ENCODE results near the gene PDE6C. TPM values are rescaled to one million over a fixed set of nuclear protein-coding genes. Genes with fewer than 3 reads are reported as not detected.

PDE6C gene
- total RNA-seq (2022) (not detected in 2 replicates), Bru-seq, nascent RNA (not detected), BruChase-seq, experiment 1, labeled RNA remaining after a 6-hour chase (not detected), BruChase-seq, experiment 2, labeled RNA remaining after a 2-hour chase (not detected)
- long read RNA-seq: 0 reads

DNA sequence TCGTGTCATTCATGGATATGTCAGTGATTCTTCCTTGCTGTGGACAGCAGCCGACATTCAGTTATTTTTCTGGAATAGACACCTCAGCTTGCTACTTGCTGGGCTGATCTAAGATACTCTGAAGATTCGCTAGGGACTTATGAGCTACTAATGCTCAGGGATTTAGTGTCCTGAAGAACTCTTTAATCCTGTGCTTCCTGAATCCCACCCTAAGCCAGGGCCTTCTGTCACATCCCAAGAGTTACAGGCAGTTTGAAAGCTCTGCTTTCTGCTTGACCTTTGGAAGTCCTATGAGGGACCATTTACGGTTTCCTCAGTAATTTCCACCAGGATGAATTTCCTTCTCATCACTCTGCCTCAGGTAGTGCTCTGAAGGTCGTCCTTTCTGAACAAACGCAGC is at the start of gene PDE6C:
Gene PDE6C, plus strand, starts transcription at position 227 of the 400 bp plus-strand sequence. CDS start 189 bp downstream, outside the sequence.
- Mint-ChIP-seq H3K4me3 (ENCODE audit: low read depth, unreplicated experiment) (no peak within 1 kb of the TSS), H3K9me3 (ENCODE audit: low read depth, unreplicated experiment) (no peaks in the 10 kb centered on the region), H3K36me3 (ENCODE audit: insufficient read depth, unreplicated experiment) (no peaks in the 10 kb centered on the region), H3K27ac (ENCODE audit: unreplicated experiment) (no peak within 1 kb of the TSS), H3K27me3 (ENCODE audit: unreplicated experiment) (peaks cover 12% of the 10 kb centered on the region), H3K4me1 (ENCODE audit: low read depth, unreplicated experiment) (no peaks in the 10 kb centered on the region)
- TF ChIP-seq, protein P1, sequence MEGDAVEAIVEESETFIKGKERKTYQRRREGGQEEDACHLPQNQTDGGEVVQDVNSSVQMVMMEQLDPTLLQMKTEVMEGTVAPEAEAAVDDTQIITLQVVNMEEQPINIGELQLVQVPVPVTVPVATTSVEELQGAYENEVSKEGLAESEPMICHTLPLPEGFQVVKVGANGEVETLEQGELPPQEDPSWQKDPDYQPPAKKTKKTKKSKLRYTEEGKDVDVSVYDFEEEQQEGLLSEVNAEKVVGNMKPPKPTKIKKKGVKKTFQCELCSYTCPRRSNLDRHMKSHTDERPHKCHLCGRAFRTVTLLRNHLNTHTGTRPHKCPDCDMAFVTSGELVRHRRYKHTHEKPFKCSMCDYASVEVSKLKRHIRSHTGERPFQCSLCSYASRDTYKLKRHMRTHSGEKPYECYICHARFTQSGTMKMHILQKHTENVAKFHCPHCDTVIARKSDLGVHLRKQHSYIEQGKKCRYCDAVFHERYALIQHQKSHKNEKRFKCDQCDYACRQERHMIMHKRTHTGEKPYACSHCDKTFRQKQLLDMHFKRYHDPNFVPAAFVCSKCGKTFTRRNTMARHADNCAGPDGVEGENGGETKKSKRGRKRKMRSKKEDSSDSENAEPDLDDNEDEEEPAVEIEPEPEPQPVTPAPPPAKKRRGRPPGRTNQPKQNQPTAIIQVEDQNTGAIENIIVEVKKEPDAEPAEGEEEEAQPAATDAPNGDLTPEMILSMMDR (IDR thresholded peaks at IDR 0.05; ENCODE audit: unreplicated experiment): no peak
- no TSS peak for BruUV-seq (replicated peaks)
- no peak for DNase-seq
- CTCF ChIA-PET: no interaction called here
- intact Hi-C loops (cut with micrococcal nuclease; ENCODE audit: unreplicated experiment): no loop called here

DNA sequence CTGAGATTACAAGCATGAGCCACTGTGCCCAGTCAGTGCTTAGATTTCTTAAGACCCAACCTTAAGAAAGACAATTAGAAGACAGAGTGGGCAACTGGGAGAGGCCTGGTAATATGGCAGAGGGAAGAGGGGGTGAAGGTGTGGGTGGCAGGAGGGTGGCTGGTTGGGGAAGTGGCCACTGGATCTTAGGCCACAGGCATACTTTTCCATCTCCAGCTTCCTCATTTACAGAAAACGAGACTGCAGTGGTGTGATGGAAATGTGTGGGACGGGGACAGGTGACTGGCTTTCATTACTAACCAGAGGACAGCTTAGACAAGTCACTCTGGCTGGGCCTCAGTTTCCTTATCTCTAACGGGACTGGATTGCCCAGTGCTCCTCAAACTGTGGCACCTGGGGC is 46.9 kb upstream of the PDE6C start:
- Mint-ChIP-seq H3K36me3 (ENCODE audit: insufficient read depth, unreplicated experiment) (peaks cover 6% of the 10 kb centered on the region), H3K27me3 (ENCODE audit: unreplicated experiment) (no peaks in the 10 kb centered on the region), H3K4me3 (ENCODE audit: low read depth, unreplicated experiment) (no peak overlapping the region), H3K27ac (ENCODE audit: unreplicated experiment) (no peak overlapping the region), H3K9me3 (ENCODE audit: low read depth, unreplicated experiment) (no peaks in the 10 kb centered on the region), H3K4me1 (ENCODE audit: low read depth, unreplicated experiment) (peaks cover 8% of the 10 kb centered on the region)
- CTCF ChIA-PET: interaction anchor here (1.0 kb wide), 1 partner anchor 11 kb away, joined by 6 read pairs; no protein-coding TSS in a partner anchor
- no peak for DNase-seq
- BruUV-seq (replicated peaks): no TSS peak
- TF ChIP-seq, protein P1 (IDR thresholded peaks at IDR 0.05; ENCODE audit: unreplicated experiment): no peak
- intact Hi-C loops (cut with micrococcal nuclease; ENCODE audit: unreplicated experiment): no loop called here

DNA sequence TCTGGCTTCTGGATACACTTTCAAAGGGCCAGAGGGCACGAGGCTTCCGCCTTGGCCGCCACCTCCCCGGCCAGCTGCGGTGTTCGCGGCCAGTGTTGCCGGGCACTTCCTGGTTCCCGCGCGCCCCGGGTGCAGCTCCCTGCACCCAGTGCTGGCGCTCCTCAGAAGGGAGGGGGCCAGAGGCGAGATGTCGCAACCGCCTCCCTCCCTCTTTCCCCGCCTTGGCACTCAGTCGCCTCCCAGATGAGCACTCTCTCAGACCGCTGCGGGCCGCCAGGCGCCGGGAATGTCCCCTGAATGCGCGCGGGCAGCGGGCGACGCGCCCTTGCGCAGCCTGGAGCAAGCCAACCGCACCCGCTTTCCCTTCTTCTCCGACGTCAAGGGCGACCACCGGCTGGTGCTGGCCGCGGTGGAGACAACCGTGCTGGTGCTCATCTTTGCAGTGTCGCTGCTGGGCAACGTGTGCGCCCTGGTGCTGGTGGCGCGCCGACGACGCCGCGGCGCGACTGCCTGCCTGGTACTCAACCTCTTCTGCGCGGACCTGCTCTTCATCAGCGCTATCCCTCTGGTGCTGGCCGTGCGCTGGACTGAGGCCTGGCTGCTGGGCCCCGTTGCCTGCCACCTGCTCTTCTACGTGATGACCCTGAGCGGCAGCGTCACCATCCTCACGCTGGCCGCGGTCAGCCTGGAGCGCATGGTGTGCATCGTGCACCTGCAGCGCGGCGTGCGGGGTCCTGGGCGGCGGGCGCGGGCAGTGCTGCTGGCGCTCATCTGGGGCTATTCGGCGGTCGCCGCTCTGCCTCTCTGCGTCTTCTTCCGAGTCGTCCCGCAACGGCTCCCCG is 45.7 kb upstream of the PDE6C start, which contains the start of gene FFAR4:
Gene FFAR4, plus strand, starts transcription at position 231 of the 842 bp plus-strand sequence. Its CDS starts 56 bp downstream, at position 287.
- peaks cover 9% of the 10 kb centered on the region for H3K4me1 Mint-ChIP-seq (ENCODE audit: low read depth, unreplicated experiment)
- H3K36me3 Mint-ChIP-seq (ENCODE audit: insufficient read depth, unreplicated experiment): peaks cover 6% of the 10 kb centered on the region
- no peaks in the 10 kb centered on the region for H3K9me3 Mint-ChIP-seq (ENCODE audit: low read depth, unreplicated experiment)
- CTCF ChIA-PET: interaction anchor here (1.0 kb wide), 1 partner anchor 12 kb away, joined by 6 read pairs; no protein-coding TSS in a partner anchor
- no peaks in the 10 kb centered on the region for H3K27me3 Mint-ChIP-seq (ENCODE audit: unreplicated experiment)
- TF ChIP-seq, protein P1 (IDR thresholded peaks at IDR 0.05; ENCODE audit: unreplicated experiment): no peak
- H3K27ac Mint-ChIP-seq (ENCODE audit: unreplicated experiment): no peak within 1 kb of the TSS
- intact Hi-C loops (cut with micrococcal nuclease; ENCODE audit: unreplicated experiment): no loop called here
- DNase-seq: peak; percentile 70
- no TSS peak for BruUV-seq (replicated peaks)
- H3K4me3 Mint-ChIP-seq (ENCODE audit: low read depth, unreplicated experiment): peak within 1 kb of the TSS; percentile 86

DNA sequence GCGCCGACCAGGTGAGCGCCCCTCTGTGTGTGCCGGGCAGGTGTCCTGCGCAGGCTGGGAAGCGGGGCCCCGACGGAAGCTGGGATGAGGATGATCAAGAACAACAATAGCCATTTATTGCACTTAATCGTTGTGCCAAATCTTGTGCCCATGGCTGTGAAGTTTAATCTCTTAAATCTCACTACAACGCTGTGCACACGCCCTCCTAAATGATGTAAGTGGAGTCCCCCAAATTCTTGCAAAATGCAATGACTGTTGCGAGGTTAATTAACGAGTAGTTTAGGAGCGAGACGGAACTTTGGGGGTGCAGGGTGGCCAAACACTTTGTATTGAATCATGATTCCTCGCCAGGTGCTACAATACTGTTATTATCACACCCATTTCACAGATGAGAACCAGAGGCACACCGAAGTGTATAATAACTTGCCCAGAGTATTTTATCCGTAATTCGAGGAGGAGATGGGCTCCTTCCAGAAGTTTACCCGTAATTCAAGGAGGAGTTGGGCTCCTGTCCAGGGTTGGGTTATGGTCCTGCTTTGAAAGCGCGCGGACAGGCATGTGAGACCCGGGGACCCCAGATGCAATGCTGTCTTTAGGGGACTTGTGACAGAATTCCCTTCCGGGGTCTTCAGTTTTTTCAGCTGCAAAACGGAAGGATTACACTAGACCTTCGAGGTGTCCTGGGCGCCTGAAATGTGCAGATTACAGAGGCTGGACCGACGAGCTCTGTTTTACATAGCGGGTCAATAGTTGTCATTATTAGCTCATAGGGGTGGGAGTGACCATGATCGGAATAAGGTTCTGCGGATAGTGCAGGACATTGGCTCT is 44.8 kb upstream of the PDE6C start:
- peak overlapping the region; percentile 86 for H3K4me3 Mint-ChIP-seq (ENCODE audit: low read depth, unreplicated experiment)
- no peaks in the 10 kb centered on the region for H3K9me3 Mint-ChIP-seq (ENCODE audit: low read depth, unreplicated experiment)
- CTCF ChIA-PET: no interaction called here
- no peaks in the 10 kb centered on the region for H3K27me3 Mint-ChIP-seq (ENCODE audit: unreplicated experiment)
- TF ChIP-seq, protein P1 (IDR thresholded peaks at IDR 0.05; ENCODE audit: unreplicated experiment): no peak
- peaks cover 18% of the 10 kb centered on the region for H3K4me1 Mint-ChIP-seq (ENCODE audit: low read depth, unreplicated experiment)
- H3K27ac Mint-ChIP-seq (ENCODE audit: unreplicated experiment): no peak overlapping the region
- DNase-seq: no peak
- intact Hi-C loops (cut with micrococcal nuclease; ENCODE audit: unreplicated experiment): no loop called here
- peaks cover 6% of the 10 kb centered on the region for H3K36me3 Mint-ChIP-seq (ENCODE audit: insufficient read depth, unreplicated experiment)
- BruUV-seq (replicated peaks): TSS peak; percentile 19

Measured in Calu3 (cell line).